Endothelial cell of umbilical vein (primary cell): Measurements from ENCODE around the gene CAPN8.

ENCODE experiments used
- EZH2 ChIP-seq: IDR thresholded peaks from 2 replicates; pipeline ENCODE4 v1.6.1; 2012; ENCODE audit warnings: borderline replicate concordance, low read depth, mild to moderate bottlenecking, moderate library complexity, low read length, inconsistent platforms; ENCODE audit not compliant: severe bottlenecking
- FOS ChIP-seq: IDR thresholded peaks from 2 replicates; pipeline ENCODE4 v1.6.1; 2011; ENCODE audit warnings: mild to moderate bottlenecking, low read length, moderate library complexity, borderline replicate concordance; ENCODE audit not compliant: insufficient read depth
- GATA2 ChIP-seq: IDR thresholded peaks from 2 replicates; pipeline ENCODE4 v1.7.0; 2011; ENCODE audit warnings: low read depth, mild to moderate bottlenecking, moderate library complexity, mixed read lengths, low read length; ENCODE audit not compliant: insufficient read length, insufficient read depth
- JUN ChIP-seq: IDR thresholded peaks from 2 replicates; pipeline ENCODE4 v1.6.1; 2011; ENCODE audit warnings: borderline replicate concordance, low read depth; ENCODE audit not compliant: insufficient read length, insufficient read depth
- MYC ChIP-seq: IDR thresholded peaks from one replicate; pipeline ENCODE4 v1.6.1; 2011; ENCODE audit warnings: mild to moderate bottlenecking, low read depth, low read length
- POLR2A ChIP-seq: IDR thresholded peaks from 2 replicates; pipeline ENCODE4 v1.6.1; 2012; ENCODE audit warnings: low read depth, mild to moderate bottlenecking, control low read depth, low read length
- POLR2AphosphoS5 ChIP-seq: IDR thresholded peaks from 2 replicates; pipeline ENCODE4 v1.6.1; 2012; ENCODE audit warnings: low read depth, mild to moderate bottlenecking, control low read depth, low read length, moderate library complexity; ENCODE audit not compliant: insufficient read depth
- TF ChIP-seq, protein P1 (sequence below), 2 donors: IDR thresholded peaks; 1 replicate in 1 of 2; 2 replicates in 1 of 2; pipeline ENCODE4 v1.5.1; 2011; ENCODE audit warnings: low read length in 2 of 2, mild to moderate bottlenecking in 2 of 2, moderate library complexity in 2 of 2, control low read depth in 1 of 2, inconsistent platforms in 1 of 2, low read depth in 1 of 2; ENCODE audit not compliant: insufficient read depth in 1 of 2; ENCODE audit errors: extremely low read depth in 1 of 2
- TF ChIP-seq, protein P2 (sequence below): IDR thresholded peaks from 2 replicates; pipeline ENCODE4 v1.6.1; 2011; ENCODE audit not compliant: insufficient read depth, insufficient read length

DNA sequence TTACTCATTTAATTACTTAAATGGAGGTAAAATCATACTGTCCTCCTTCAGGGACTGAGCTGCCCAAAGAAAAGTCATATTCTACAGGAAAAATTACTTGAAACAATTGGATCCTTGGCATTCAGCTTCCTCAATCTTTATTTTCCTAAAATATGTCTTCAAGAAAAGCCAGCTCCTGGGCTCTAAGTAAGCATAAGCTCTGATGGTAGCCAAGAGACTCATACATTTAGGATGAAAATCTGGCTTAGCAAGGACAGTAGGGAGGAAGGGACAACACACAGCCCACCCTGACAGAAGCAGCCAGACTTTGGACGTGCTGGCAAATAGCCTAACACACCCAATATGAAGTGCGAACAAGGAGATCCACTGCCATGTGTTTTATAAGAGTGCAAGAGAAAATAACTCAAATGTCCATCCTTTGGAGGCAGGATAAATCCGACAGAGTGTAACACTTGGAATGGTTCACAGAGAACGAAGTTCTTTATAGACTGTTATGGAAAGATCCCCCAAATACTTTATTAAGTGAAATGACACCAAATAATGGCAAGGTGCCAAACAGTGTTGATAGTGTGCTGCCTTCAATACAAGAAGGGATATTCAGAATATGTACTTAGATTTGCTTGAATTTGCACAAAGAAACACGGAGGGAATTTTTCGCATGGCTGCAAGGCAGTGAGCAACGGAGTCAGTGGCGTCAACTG is 14.1 kb downstream of the CAPN8 start:
- TF ChIP-seq, protein P1, sequence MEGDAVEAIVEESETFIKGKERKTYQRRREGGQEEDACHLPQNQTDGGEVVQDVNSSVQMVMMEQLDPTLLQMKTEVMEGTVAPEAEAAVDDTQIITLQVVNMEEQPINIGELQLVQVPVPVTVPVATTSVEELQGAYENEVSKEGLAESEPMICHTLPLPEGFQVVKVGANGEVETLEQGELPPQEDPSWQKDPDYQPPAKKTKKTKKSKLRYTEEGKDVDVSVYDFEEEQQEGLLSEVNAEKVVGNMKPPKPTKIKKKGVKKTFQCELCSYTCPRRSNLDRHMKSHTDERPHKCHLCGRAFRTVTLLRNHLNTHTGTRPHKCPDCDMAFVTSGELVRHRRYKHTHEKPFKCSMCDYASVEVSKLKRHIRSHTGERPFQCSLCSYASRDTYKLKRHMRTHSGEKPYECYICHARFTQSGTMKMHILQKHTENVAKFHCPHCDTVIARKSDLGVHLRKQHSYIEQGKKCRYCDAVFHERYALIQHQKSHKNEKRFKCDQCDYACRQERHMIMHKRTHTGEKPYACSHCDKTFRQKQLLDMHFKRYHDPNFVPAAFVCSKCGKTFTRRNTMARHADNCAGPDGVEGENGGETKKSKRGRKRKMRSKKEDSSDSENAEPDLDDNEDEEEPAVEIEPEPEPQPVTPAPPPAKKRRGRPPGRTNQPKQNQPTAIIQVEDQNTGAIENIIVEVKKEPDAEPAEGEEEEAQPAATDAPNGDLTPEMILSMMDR (IDR thresholded peaks at IDR 0.05; ENCODE audit: extremely low read depth in 1 of 2, insufficient read depth in 1 of 2, low read depth in 1 of 2, low read length in 2 of 2) = no peak
- TF ChIP-seq POLR2A (no peak), POLR2AphosphoS5 (no peak), JUN (no peak), EZH2 (no peak), GATA2 (no peak), FOS (no peak), MYC (no peak)
- TF ChIP-seq, protein P2, sequence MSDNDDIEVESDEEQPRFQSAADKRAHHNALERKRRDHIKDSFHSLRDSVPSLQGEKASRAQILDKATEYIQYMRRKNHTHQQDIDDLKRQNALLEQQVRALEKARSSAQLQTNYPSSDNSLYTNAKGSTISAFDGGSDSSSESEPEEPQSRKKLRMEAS = no peak
